Stimulated activated CD4-positive, alpha-beta T cell treated with anti-CD3 and anti-CD28 coated beads, Interleukin-1b, Interleukin-23, amount 100 ng/mL, for 24 hours (primary cell): ENCODE results near the gene TNFRSF14.

Experiments used
- DNase-seq, 4 experiments: peaks; one replicate each; pipeline ENCODE4 v3.0.0-alpha.2; 2020; ENCODE audit warnings: low read depth in 4 of 4, low spot score in 1 of 4

Gene TNFRSF14

DNA sequence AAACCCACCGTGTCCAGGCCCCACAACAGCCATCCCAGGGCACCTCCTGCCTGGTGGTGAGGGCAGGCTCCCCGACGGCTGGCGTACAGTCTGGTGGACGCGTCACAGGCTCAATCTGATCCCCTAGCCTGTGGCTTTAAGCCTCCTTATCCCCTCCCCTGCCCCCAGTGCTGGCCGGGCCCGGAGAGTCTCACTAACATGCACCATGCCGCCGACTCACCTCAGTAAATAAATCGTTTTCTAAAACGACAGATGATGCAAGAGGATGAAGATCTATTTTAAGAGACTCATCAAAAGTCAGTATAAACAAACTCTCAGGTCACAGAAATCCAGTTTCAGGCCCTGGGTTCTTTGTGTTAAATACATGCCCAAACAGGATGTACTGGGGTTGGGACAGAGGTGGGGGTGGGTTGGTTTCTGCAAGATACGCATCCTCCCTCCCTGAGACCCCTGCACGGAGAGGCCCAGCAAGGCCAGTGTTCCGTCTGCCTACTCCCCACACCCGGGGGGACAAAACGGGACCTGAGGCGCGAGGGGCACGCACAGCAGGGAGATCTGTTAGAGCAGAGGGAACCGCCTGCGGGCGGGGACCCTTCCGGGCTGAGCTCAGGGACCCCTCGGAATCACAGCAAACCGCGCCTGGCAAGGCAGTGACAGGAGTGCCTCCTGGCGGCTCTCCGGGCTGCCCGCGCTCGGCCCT is 32.8 kb upstream of the TNFRSF14 start:
- DNase-seq: no peak

DNA sequence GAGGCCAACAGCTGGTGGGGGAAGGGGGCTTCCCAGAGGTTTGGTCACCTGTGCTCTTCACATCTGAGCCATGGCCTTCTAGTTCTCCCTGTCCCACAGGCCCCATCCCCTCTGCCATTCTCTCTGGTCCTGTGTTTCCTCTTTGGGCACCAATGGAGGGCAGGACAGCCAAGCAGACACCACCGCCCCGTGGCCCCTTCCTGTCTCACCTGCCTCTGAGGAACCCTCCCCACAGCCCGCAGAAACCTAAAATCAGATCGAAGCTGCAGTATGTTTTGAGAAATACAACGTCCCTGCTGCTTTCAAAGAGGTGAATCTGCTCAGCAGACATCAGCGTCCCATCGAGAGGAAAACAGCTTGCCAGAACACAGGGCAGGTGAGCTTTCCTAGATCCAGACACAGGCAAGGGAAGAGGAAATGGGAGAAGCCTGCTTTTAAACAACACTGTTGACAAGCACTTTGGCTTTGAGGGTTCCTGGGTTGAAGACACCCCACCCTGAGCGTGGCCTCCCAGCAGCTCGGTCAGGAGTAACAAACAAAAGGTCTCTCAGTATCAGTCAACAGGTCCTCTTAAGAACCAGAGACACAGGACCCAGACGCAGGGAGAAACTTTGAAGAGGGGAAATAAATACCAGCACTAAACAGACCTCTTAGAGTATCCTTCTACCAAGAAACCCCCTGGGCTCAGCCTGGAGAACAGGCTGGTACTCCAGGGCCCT is 32.1 kb upstream of the TNFRSF14 start:
- no peak for DNase-seq

DNA sequence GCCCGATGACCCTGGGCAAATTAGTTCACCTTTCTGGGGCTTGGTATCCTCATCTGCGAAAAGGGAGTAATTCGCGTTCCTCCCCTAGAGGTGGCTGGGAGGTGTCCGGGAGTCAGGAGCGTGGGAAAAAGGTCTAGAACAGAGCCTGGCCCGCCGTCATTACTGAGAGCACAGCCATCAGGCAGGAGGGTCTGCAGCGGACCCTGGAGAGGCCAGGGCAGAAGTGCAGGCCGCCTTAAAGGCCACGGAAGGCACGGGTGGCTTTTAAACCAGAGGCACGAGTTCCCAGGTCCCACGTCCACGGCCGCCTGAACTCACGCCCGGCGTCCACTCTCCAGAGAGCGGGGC is 30.6 kb upstream of the TNFRSF14 start:
- no peak for DNase-seq

DNA sequence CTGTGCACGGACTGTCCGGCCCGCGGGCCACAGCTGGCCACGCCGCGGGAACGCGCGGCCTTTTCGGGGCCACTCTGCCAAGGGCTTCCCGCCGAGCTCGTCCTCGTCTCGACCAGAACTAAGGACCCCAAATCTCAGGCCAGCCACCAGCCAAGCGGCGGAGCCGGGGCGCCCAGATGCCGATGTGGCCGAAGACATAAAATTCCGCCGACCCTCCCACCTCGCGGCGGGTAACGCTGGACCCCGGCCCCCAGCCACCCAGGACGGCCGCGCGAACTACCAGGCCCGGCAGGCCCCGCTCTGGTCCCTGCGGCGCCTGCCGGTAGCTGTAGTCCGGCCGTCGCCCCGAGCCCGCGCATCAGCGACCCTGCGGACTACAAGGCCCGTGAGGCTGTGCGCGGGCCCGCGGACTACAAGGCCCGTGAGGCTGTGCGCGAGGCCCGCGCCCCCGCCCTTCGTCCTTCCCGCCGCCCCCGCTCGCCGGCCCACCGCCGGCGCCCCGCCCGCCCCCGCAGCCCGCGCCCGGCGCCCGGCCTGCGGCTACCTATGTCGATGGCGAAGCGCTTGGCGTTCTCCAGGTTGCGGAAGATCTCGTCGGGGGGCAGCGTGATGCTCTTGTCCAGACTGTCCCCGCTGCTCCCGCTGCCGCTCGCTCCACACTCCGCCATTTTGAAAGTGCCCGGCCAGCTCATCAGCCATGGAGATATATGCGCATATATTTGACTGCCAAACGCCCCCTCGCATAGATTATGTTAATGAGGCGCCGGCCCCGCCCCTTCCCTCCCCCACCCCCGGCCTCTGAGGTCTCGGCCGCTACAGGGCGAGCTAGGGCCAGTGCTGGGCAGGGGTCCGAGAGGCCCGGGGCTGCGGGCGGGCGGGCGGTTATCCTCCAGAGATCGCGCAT is 30.0 kb upstream of the TNFRSF14 start, which contains the start of gene PANK4:
Gene PANK4 (minus strand): TSS at position 677 of the 904 bp plus-strand sequence. CDS start 9 bp downstream, at position 668.
- DNase-seq: peak; percentile 69 to 89 (median 86)

DNA sequence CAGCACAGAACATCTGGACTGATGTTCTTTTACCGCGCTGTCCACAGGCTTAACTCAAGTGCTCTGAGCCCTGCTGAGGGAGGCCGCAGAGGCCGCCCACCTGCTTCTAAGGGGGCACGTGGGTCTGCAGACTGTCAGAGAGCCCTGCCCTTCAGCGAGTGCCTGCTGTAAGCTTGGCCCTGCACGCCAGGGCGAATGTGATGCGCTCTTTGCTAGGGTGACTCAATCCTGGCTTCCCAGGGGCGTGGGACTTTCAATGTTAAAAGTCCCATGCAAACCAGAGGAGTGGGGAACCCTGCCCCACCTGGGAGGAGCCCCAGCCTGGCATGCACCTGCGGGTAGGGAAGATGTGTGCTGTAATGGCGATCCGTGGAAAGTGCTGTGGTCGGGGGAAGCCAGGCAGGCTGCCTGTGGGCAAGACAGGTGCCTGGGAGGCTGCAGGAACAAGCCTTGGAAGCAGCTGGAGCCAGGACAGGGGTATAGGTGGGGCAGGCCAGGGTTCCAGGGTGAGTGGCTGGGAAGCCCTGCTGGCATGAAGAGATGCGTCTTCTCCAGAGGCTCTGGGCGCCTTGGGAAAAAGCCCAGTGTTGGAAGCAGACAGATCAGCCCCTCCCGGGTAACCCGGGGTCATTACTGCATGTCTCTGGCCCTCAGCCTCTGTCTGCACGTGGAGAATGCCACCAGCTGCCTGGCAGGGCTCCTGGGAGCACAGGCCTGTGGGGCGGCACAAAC is 29.2 kb upstream of the TNFRSF14 start:
- DNase-seq: peak in 2 of 4 experiments; percentile 54

DNA sequence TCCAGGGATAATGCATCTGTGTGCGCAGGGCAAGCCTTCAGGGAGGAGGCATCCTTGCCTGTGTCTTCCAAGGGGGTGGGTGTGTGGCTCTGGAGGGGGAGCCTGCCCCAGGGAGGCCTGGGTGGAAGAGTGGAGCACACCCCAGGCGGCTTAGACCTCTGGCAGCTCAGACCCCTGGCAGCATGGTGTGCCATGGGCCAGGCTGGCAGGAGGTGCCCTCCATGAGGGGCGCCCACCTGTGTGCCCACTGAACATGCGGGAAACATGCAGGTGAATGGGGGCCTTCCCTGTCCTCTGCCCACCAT is 28.7 kb upstream of the TNFRSF14 start:
- no peak for DNase-seq

DNA sequence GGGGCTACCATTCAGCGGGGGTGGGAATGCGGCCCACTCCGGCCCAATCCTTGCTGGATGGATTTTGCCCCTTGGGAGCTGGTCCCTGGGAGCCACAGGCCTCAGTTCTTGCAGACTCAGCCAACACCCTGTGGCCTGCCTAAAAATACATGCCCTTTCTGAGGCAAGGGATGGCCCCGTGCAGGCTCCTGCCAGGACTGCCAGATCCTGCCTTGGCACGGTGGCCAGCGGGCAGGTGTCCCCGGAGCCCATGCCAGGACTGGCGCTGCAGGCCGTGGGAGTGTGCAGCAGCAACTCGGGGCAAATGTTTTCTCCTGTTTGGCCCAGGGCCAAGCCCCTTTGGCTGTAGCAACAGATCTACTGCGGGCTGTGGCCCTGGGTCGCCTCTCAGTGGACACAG is 28.2 kb upstream of the TNFRSF14 start:
- DNase-seq: no peak

DNA sequence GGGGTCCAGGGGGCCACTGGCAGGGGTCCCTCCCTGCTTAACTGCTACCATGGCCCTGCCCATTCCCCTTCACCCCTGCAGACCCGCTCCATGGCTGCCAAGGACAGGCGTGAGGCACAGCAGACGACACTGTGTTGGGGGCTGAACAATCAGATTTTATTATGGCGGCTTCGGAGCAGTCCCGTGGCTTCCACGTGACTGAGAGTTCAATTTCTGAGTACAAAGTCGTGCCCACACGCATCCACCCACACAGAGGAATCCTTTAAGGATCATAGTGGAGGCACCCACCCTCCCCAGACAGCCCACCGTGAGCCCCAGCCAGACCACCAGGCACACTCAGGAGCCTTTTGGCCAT is 27.6 kb upstream of the TNFRSF14 start:
- DNase-seq: no peak

DNA sequence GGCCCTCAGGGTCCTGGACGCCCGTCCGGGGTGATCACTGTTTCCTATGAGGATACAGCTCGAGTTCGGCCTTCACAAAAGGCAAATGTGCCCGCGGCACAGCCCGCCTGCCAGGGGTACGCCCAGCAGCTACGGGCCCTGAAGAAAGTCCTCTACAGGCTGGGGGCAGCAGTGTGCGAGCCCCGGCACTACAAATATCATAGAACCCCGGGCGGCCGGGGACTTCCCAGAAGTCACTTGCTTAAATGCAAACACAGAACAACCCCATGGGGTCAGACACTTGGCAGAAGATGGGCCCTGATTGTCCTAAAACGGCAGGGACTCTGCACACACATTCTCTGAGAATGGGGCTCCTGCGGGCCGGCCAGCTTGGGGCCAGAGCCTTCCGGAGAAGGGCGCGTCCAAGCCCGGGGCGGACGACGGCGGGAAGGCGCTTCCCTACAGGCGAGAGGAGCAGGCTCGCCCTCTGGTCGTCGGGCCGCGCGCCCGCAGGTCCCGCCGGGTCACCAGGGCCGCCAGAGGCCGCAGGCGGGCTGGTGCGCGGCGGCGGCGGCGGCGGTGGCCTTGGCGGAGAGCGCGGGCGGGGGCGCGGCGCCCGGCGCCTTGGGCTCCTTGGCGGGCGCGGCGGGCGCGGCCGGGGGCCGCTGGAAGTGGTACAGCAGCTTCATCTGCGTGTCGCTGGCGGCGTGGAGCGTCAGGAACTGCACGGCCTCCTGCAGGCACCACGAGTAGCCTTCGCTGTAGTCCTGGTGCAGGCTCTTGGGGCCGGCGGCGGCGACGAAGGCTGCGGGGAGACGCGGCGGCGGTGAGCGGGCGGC is 27.0 kb upstream of the TNFRSF14 start:
- no peak for DNase-seq

DNA sequence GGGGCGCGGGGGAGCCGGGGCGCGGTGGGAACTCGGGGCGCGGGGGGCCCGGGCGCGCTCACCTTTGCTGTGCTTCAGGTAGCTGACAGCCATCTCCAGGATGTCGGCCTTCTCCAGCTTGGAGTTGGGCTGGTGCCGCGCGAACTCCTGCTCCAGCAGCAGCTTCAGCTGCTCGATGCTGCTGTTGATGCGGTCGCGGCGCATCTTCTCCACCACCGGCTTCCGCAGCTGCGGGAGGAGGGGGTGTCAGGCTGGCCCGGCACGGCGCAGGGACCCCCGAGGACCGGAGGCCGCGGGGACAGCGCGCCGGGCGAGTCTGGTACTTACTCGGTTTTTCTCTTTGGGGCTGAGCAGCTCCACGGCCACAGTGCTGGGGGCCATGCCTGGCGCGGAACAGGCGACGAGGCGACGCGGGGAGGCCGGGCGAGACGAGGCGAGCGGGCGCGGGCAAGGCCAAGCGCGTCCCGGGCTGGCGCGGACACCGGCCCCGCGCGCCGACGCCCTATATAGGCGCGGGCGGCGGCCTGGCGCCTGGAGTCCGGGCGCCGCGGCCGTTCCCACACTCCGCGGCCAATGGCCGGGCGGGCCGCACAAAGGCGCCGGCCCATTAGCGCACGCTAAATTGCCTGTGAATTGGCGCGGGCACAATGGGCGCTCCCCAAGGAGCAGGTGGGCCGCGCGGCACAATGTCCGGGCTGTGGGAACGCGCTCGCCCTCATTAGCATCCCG is 26.2 kb upstream of the TNFRSF14 start, which contains the start of gene HES5:
Gene HES5 (minus strand): TSS at position 480 of the 729 bp plus-strand sequence. CDS start 99 bp downstream, at position 381.
- DNase-seq: no peak

DNA sequence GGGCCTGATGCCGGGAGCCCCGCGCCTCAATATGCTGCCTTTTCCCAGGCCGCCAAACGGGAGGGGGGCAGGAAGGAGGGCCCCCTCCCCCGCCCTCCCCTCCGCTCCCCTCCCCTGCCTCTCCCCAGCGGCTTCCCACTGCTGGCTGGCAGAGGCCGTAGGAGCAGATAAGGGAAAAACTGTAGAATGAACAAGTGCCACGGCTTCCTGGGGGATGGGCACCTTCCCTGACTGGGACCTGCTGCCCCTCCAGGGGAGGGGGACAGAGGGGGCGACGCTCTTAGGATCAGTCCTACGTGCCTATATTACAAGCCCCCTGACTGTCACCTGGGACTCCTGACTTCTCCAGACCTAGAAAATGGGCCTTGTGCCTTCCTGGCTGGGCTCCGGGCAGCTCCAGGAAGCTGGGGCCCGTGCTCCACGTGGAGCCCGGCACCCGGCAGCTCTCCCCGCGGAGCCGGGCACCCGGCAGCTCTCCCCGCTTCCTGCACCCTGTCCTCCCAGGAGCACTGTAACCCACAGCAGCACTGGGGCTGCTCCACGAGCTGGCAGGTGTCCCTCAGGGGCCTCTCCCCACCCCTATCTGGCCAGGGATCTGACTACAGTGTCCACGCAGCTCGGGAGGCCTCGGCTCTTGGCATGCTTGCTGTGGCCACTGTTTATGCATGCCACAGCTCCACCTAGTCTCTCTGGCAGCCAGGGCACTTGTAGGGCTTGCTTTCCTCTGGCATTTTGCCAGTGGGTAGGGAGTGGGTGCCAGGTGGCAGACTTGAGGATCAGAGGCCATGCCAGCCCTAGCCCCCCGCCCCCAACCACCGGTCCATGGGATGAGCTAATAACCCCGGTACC is 25.4 kb upstream of the TNFRSF14 start:
- DNase-seq: no peak

DNA sequence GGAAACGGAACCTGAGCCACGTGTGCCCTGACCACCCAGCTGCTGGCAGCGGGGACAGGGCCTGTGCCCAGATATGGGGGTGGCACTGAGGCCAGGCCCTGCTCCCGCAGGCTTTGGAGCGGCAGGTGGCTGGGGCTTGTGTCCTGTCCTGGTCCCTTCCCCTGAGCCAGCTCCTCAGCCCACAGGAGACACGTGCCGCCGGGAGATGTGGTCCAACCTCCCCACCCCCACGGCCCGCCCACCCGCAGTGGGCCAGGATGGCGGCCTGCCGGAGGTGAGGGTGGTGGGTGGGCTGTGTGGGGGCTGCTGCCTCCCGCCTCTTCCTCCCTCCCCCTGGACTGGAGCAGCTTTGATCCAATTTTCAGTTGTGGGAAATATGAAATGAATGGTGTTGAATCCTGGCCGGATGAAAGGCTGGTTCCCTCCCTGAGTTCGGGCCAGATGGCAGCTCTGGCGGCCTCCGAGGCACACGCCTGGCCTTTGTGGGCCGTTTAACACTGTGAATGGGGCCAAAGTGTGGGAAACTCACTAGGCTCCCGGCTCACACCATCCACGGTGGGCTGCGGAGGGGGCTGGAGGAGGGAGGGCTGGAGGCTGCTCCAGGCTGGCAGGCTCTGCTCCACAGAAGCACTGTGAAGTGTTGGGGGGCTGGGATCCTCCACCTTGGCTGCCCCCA is 23.5 kb upstream of the TNFRSF14 start:
- no peak for DNase-seq

DNA sequence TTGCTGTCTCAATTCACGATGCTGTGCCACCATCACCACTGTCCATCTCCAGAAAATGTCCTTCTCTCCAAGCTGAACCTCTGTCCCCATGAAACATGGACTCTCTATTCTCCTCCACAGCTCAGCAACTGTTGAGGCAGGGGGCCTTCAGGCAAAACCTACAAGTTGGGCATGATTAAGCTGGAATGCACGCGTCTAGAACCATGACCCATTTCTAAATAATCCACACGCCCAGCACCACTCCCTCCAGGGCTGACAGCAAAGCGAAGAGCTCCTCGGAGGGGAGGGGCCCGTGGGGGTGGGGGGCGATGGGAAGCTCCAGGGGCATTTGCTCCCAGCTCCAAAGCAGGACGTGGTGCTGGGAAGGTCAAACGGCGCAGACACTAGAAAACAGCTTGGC is 22.8 kb upstream of the TNFRSF14 start:
- DNase-seq: no peak

DNA sequence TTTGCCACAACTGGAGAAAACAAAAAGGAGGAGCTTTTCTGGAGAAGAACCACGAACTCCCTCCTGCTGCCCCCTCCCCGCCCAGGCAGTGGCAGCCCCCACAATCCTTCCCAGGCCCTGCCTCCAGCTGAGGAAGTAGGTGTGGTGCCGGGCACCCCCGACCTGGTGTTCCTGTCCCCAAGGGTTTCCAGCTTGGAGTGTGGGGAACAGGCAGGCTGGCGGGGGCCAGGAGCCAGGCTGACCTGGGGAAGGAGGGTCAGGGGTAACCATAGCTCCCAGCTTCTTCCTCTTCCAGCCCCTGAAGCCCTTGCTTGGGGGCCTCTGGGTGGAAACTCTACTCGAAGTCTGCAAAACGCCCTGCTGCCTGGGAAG is 21.9 kb upstream of the TNFRSF14 start:
- DNase-seq: no peak

DNA sequence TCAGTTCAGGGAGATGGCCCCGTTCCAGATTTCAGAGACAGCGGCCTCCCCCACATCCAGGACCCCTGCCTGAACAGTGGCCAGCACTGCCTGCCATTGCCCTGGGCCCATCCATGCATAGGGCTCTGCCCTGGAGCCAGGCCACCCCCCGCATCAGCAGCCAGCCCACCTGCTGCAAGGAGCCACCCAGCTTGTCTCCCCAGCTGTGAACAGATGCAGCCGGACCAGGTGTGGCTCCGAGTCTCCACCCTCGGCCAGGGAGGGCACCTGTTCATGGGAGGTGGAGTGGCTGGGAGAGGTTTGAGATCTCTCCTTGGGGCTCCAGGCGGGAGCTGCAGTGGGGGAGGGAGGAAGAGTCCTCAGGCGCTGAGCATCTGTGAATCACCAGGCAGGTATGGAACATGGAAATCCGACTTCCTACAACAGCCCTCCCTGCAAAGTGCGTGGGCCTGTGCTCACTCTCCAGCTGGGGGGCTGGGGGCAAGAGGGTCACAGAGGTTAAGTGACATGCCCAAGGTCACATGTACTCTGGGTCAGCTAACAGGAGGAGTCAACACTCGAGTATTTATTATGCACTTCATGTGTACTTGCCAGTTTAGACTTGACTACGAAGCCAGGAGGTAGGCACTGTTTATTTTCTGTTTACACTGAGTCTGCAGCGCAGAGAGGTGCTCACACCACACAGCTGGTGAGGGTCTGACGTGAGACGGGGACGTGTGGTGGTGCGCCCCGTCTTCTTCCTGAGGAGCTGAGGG is 21.3 kb upstream of the TNFRSF14 start:
- no peak for DNase-seq

DNA sequence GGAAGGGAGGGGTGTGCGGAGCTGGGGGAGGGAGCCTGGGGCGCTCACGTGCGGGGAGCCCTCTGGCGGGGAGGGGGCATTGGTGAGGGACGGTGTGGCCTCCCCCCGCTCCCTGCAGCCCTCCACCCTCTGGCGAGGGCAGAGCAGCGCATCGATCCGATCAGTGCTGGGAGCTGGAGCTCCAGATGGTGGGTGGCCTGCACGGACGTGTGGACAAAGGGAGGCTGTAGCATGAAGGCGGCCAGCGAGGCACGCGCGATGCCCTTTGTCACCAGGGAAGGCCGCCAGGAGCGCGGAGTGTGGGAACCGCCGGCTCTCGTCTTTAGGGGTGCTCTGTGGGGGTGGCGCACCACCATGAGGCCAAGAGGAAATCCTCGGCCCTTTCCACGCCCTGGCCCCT is 20.7 kb upstream of the TNFRSF14 start:
- no peak for DNase-seq

DNA sequence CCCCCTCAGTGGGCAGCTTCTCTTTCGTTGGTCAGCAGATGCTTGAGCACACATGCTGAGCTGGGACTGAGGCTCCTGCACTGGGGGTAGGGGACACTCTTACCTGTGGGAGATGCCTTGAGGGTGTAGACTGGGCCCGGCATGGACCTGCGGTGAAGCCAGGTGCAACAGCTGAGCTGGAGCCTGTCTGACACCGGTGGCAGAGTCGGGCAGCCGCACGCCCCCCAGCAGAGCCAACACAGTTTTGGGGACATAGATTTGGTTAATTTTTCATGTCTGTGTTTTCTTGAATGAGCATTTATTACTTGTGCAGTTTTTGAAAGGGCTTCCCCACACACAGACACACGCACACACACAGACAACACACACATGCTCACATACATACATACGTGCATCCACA is 20.2 kb upstream of the TNFRSF14 start:
- DNase-seq: no peak

DNA sequence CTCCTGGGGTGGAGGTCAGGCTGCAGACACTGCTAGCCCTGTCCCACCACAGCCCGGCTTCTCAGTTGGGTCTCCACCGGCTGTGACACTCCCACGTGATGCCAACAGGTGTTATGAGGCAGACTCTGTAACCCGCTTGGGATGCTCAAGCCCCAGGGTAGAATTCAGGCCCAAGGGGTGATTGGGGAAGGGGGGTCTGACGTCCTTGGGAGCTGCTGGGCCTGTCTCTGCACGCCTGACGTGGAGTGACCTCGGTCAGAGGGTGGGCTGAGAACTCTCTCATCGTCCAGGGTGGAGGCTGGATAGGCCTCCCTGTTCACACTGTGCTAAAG is 18.4 kb upstream of the TNFRSF14 start:
- no peak for DNase-seq
